HG03159 (cell line): Measurements from ENCODE around the gene SLC2A10.

ENCODE experiments used
- ATAC-seq: cut with Tn5 transposase; IDR thresholded peaks from one replicate; pipeline ENCODE4 v1.9.1; 2021; ENCODE audit warnings: mild to moderate bottlenecking, moderate library complexity; ENCODE audit not compliant: unreplicated experiment

The SLC2A10 gene

DNA sequence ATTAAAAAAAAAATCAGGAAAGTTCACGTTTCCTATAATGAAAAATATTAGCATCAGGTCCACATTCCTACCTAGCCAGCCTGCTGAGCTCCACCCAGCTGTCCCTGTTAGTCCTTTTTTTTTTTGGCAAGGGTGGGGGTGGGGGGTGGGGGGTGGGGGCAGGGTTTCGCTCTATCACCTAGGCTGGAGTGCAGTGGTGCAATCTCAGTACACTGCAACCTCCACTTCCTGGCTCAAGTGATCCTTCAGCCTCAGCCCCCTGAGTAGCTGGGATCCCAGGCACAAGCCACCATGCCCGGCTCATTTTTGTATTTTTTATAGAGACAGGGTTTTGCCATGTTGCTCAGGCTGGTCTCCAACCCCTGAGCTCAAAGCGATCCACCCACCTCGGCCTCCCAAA is 7.5 kb upstream of the SLC2A10 start:
- no peak for ATAC-seq

DNA sequence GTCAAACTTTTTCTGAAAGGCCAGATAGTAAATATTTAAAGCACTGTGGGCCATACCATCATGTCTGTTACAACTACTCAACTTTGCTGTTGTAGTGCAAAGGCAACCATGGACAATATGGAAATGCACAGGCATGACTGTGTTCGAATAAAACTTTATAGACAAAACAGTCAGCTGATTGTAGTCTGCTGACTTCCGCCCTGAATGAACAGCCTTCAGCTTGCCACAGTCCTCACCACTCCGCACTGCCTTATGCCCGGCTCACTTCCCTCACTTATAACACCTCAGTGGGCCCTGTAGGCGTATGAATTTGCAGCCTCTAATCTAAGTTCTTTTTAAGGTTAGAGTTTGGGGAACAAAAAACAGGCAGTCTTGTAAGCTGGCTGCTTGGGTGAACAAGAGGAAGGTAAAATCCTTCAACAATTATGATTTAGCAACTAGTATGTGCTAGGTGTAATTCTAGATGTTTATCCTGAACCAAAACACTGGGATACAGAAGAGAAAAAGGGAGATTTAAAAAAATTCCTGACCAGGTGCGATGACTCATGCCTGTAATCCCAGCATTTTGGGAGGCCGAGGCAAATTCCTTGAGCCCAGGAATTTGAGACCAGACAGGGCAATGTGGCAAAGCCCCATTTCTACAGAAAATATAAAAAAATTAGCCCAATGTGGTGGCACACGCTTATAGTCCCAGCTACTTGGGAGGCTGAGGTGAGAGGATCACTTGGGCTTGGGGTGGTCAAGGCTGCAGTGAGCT is 6.8 kb upstream of the SLC2A10 start:
- ATAC-seq = no peak

DNA sequence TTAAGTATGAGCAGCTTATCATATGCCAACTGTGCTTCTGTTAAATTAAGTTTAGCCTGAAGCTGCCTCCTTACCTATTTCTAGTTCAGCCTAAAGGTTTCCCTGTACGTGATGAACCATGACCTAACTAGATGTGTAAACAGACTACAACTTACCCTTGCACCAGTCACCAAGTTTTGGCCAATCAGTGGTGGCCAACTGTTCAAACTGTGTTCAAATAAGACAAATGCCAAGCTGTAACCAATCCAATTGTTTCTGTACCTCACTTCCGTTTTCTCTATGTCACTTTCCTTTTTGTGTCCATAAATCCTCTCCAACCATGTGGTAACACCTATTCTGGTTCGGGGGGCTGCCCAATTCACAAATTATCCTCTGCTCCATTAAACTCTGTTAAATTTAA is 6.0 kb upstream of the SLC2A10 start:
- ATAC-seq = no peak

DNA sequence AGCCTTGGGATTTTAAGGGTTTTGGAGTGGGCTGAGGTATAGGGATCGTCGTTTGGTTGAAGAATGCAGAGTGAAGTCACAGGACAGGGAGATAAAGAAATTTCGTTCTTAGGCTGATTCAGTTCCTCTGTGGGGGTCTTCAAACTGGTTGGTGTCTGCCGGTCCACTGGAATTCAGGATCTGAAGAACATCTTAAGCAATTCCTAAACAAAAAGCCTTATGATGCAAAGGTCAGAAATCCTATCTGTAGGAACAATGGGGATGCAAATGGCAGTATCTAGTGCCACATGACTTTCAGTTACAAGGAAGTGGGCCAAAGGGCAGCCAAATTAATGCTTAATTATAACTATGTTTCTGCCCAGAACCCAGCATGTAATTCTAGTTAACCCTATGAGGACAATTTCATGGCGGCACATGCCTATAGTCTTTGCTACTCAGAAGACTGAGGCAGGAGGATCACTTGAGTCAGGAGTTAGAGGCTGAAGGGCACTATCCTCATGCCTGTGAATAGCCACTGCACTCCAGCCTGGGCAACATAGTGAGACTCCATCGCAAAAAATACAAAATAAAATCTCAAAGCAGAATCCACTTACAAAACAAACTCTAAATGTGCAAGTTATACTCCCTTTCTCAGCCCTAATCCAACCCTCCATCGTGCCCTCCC is 4.6 kb upstream of the SLC2A10 start:
- no peak for ATAC-seq

DNA sequence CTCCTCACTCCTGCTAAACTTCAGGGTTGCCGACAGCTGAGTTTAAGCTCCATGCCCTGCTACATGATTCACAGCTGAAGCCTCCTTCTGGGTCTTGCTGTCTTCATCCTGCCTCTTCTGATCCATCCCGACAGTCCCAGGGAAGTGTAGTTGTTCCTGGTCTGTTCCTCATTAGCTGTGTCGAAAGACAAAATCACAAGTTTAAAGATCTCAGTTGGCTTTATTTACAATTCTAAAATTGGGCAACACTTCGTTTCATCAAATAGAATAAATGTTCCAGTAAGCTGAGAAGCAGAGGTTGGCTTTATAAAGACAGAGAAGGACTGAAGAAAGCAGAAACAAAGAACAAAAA is 4.1 kb upstream of the SLC2A10 start:
- ATAC-seq = no peak

DNA sequence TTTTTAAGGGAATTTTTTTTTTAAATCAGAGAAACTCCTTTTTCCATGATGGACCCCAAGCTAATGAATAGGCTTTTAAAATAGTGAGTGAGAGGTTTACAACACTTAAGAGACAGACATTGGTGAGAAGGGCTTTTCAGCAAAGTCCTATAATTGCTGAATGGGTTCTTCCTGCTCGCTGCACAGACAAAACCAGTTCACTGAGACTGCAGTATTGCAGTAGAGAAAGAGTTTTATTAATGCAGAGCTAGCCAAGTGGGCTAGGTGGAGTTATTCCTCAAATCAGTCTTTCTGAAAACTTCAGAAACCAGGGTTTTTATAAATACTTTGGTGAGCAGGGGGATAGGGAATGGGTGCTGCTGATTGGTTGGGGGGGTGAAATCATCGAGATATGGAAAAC is 3.2 kb upstream of the SLC2A10 start:
- no peak for ATAC-seq

DNA sequence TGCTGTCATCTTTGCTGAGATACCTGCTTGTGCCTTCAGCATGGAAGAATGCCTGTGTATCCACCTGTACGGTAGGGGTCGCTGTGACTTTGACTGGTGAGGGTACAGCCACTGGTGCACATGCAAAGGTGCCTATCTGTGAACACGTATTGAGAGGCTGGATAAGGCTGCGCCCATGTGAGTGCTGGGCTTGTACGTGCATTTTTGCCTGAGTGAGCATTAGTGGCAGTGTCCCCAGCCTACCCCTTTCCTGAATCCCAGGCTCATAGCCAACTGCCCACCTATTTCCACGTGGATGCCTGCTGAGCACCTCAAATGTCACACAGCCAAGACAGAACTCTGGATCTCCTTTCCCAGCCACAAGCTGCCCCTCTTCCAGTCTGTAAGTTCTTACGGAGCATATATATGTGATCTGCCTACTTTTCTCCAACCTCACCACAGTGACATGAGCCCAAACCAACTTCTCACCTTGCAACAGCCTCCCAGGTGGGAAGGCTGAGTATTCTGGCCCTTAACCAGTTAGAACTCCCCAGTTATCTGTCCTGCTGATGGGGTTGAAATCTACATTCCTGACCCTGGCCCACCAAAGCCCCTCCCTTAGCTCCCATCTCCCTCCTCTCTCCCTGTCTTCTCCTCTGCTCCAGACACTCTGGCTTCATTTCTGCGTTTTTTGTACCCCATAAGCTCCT is 1.1 kb upstream of the SLC2A10 start:
- no peak for ATAC-seq

DNA sequence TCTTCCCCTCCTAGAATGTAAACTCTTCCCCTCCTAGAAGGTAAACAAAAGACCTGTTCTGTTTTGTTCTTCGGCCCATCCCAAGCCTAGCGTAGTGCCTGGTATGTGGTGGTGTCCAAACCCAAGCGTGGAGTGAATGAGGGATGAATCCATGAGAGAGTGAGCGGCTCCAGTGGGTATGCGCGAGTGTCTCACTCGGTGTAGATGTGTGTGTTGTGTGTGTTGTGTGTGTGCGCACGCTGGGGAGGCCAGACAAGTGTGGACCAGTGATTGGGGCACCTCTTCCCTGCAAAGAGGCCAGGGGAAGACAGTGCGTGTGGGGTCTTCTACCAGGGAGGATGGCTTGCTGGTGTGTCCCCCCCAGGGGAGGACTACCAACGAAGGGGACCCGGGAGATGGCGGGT is 392 bp upstream of the SLC2A10 start:
- no peak for ATAC-seq

DNA sequence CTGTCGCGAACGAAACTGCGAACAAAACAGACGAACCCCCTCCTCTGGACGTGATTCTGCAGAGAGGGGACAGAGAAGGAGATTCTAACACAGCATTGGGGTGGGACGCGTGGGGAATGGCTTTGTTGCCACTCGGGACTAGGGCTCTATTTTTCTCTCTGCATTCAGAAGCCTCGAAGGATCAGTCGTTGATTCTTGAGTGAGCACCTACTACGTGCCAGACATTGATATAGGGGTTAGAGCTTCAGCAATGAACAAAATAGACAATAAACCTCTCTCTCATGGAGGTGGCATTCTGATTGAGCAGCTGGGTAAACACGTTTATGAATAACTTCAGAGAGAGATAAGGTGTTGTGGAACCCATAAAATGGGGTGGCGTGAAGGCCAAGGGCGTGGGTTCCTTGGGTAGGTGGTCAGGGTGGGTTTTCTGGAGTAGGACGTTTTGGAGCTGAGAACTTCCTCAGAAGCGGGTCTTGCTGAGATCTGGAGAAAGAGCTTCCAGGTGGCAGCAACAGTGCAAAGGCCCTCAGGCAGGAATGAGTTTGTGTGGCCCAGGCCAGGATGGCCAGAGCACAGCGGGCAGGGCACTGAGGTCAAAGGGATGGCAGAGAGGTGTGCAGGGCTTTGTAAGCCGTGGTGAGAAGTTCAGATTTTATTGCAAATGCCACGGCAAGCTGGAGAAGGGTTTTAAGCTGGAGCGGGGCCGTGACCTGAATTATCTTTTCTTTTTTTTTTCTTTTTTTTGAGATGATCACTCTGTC is 884 bp downstream of the SLC2A10 start:
- no peak for ATAC-seq

DNA sequence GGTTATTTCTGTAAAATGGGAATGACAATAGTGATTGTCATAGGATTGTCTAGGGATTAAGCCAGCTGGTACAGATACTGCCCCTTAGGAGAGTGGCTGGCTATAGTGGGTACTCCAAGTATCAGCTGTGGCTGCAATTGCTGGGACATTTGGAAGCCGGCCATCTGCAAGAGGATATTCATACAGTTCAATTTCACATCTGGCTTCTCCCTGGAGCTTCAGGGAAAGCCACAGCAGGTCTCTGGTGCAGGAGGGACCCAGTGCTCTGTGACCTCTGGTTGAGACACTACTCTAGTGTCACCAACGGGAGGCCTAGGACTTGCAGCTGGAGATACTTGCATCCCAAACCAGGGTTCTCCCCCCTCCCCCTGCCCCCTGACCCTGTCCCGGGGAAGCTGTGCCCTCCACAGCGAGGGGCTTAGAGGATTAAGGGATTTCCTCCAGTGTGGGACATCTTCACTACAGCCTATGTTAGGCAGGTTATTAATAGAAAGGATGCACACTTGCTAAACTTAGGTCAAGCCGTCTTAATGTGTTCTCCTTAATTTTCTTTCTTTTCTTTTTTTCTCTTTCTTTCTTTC is 2.7 kb downstream of the SLC2A10 start:
- no peak for ATAC-seq

DNA sequence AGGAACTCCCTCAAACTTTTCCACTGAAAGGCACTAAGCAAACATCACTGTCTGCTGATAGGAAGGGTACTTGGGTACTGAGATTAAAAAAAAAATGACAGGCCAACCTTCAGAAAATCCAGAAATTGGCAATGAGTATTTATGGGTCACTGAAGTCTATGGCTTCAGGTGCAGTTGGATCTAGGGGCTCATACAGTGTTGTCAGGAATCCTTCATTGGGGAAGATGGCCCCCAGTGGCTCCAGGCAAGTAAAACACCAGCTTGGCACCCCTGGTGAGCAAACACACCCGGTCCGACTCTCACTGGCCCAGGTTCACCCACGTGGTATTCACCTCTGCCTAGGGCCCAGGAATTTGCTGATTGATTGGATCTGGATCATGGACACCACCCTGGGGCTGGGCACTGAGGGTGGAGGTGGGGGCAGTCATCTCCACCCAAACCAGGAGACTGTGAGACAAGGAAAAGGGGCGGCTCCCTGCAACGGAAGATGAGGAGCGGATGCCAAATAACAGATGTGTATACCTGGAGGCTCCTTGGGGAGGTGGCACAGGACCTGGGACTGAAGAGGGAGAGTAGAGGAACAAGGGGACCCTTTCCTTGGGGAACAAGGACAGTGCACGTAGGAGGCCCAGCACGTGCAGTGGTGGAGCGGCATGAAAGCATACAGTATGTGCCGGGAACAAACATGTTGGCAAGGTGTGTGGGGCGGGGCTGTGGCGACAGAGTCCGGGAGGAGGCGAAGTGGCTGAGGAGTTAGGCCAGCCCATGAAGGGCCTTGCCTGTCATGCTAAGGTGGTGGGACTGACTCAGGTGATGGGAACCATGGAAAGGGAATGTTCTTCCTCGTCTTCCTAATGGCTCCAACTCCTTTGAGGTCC is 4.7 kb downstream of the SLC2A10 start:
- ATAC-seq = no peak

DNA sequence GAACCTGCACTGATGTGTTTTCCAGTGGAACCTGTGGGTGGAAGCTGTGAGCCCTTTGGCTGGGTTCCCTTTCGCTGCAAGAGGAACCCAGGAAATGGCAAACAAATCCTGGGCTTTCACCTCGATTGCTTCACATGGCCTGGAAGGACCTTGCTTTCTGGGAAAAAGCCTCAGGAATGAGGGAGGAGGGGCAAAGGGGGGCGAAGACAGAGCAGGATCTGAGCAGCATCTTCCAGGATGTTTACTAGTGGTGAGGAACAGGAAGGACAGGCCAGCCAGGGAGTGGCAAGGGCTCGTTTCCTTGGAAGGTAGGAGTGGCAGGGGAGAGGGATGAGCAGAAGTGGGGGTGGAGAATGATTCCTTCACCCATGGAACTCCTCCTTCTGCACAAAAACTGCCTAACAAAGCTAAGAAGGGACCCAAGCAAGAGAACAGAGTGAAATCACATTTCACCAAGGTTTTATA is 5.9 kb downstream of the SLC2A10 start:
- ATAC-seq = no peak

DNA sequence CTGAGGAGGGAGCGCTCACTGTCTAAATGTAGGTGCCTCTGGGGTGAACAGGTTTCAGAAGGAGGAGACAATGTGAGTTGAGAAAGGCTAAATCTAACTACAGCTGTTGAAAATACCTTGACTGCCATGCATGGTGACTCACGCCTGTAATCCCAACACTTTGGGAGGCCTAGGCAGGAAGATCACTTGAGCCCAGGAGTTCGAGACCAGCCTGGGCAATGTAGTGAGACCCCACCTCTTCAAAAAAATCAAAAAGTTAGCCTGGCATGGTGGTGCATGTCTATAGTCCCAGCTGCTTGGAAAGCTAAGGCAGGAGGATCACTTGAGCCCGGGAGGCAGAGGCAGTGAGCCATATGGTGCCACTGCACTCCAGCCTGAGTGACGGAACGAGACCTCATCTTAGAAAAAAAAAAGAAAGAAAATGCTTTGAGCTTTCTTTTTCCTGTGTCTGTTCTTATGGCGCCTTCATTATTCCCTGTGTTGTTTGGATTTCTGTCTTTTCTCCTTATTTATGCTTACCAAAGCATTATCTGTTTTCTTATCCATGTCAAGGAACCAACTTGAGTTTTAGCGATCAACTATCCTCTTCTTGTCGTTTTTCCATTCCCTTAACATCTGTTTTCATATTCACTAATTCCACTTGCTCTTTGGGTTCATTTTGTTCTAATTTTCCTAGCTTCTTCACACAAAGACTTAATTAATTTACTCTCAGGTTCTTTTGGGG is 8.5 kb downstream of the SLC2A10 start:
- no peak for ATAC-seq

DNA sequence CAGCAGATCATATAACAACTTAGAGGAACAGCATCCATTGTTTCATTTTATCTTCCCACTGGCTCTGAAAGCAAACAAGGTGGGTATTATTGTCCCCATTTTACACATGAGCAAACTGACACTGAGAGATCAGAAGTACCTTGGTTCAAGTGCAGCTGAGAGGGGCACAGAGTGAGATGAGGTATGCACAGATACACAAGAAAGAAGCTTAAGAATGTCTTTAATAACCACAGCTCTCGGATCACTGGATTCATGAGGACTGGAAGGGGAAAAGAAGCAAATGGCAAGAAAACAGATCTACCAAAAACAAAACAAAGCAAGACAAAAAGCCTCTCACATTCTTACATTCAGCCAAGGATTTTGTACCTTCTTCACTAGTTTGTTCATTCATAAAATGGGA is 10.6 kb downstream of the SLC2A10 start:
- ATAC-seq = no peak

DNA sequence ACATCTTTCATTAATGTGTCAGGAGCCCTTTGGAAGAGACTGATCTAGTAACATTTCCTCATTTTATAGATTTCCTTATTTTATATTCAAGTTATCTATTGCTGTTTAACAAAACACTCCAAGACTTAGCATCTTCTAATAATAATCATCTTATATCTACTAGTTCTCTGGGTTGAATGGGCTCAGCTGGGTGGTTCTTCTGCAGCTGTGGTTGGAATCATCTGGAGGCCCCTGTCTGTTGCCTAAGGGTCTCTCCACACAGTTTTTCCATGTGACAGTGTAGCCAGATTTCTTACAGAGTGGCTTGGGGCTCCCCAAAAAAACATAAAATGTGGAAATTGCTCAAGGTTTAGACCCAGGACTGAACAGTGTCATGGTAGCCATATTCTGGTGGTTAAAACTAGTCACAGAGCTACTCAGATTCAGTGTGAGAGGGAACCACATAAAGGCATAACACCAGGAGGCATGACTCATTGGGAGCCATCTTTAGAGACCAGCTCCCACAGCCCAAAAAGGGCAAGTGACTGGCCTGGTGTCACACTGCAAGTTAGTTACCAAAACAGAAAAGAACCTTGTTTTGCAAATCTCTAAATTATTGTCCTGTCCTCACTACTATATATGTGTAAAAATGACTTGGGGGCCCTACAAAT is 11.5 kb downstream of the SLC2A10 start:
- ATAC-seq = no peak

DNA sequence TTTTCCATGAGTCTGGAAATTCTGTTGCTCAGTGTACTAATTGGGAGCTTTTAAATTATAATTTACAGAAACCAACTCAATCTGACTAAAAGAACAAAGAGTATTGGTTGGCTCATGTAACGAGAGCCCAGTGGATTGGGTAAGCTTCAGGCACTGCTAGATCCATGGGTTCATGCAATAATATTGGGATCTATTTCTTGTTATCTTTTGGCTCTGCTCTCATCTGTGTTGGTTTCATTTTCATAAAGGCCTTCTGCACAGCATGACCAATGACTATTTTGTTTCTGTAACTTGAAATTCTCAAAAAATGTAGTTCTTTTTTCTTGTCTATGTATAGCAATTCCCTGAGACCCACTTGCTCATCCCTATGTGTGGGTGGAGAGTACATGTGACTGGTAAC is 12.0 kb downstream of the SLC2A10 start:
- no peak for ATAC-seq

DNA sequence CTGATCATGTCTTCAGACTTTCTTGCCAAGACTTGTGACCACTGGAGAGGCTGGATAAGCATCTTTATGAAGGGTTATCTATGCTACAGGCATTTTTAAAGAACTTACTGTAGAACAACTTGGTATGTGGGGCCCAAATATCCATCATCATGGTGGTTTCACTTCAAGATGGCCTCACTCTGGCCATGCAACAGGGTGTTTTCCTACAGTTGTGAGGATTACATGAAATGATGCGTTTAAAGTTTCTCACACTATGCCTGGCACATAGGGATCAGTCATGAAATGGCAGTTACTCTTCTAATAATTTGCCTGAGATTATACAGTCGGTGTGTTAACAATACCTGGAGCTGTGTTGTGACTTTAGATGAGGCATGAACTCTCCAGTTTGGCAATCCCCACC is 13.0 kb downstream of the SLC2A10 start:
- no peak for ATAC-seq

DNA sequence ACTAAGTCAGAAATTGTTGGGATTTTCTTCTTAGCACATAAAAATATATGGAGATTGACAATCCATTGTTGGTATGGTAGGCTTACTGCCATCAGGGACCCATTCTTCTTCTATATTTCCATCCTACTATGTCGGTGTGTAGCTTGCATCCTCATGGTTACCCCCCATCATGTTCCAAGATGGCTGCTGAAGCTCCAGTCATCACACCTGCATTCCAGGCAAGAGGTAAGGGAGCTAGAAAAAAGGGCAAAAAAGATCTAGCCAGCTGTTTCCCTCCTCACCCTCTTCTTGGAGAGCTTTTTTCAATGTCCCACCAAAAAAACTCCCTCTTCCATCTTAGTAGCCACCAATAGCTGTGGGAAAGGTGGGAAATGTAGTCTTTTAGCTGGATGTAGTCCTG is 13.6 kb downstream of the SLC2A10 start:
- ATAC-seq = no peak
